Tibial artery (tissue), 4 donors: ENCODE data around the gene KIF16B.

Experiments
- DNase-seq, 2 donors: peaks; one replicate each; pipeline ENCODE4 v3.0.0-alpha.2; 2019
- H3K27ac ChIP-seq, 2 donors: fragments of 200-600 bp; sonication (generic) in 1 of 2; 1 replicate in 1 of 2; 2 replicates in 1 of 2; pipeline ENCODE4 v1.5.1; 2018 to 2019; ENCODE audit warnings: mild to moderate bottlenecking in 1 of 2
- H3K27me3 ChIP-seq, 2 donors: fragments of 200-600 bp; sonication (generic) in 1 of 2; one replicate each; pipeline versions ENCODE4 v1.5.1 to v1.6.0; 2016 to 2019
- H3K36me3 ChIP-seq, 3 donors: fragments of 200-600 bp; sonication (generic) in 2 of 3; one replicate each; pipeline ENCODE4 v1.5.1; 2016 to 2019; ENCODE audit warnings: mild to moderate bottlenecking in 2 of 3
- H3K4me1 ChIP-seq, 4 donors: fragments of 200-600 bp; sonication (generic) in 2 of 4; 1 replicate in 3 of 4; 2 replicates in 1 of 4; pipeline ENCODE4 v1.5.1; 2016 to 2019
- H3K4me3 ChIP-seq, 2 donors: fragments of 200-600 bp; sonication (generic) in 1 of 2; 1 replicate in 1 of 2; 2 replicates in 1 of 2; pipeline ENCODE4 v1.5.1; 2018 to 2019; ENCODE audit warnings: mild to moderate bottlenecking in 2 of 2
- H3K9me3 ChIP-seq, 3 donors: fragments of 200-600 bp; sonication (generic) in 1 of 3; one replicate each; pipeline ENCODE4 v1.5.1; 2016 to 2019
- CTCF ChIP-seq, 2 experiments: fragments of 200-600 bp in 1 of 2; fragments of 450-650 bp in 1 of 2; IDR thresholded peaks; one replicate each; pipeline ENCODE4 v1.5.1; 2017 to 2019; ENCODE audit warnings: antibody characterized with exemption in 2 of 2, mild to moderate bottlenecking in 1 of 2, moderate library complexity in 1 of 2
- intact Hi-C: fragments of 100-400 bp; cut with DNase I; formaldehyde crosslinking; loops from one replicate; pipeline ENCODE4 v1.15.0; 2023; ENCODE audit warnings: low total_unique reads

Gene KIF16B

GRCh38 chr20:16573001-16573965, at the start of gene KIF16B:
Gene KIF16B (minus strand): TSS chr20:16573448. CDS start chr20:16573275, 173 bp downstream.
- TF ChIP-seq CTCF (IDR thresholded peaks at IDR 0.05) = peak in 1 of 2 experiments; percentile 25
- Histone ChIP-seq H3K4me1 (peaks cover 0 to 33% (median 22%) of the 10 kb centered on the region in 4 donors), H3K36me3 (no peaks in the 10 kb centered on the region), H3K9me3 (no peaks in the 10 kb centered on the region), H3K27ac (peak within 1 kb of the TSS; percentile 89), H3K4me3 (peak within 1 kb of the TSS; percentile 91 to 98), H3K27me3 (no peaks in the 10 kb centered on the region)
- DNase-seq = peak; percentile 90 to 96
- intact Hi-C loops = no loop called here

- TF ChIP-seq CTCF (IDR thresholded peaks at IDR 0.05) = no peak
- intact Hi-C loops = no loop called here
Measured at GRCh38 chr20:16622501-16622900, 49.3 kb upstream of the KIF16B start.

GRCh38 chr20:16621435-16622141, 48.3 kb upstream of the KIF16B start:
- intact Hi-C loops = no loop called here
- DNase-seq = no peak
- Histone ChIP-seq H3K9me3 (no peaks in the 10 kb centered on the region), H3K27ac (no peak overlapping the region), H3K27me3 (no peaks in the 10 kb centered on the region), H3K4me1 (no peaks in the 10 kb centered on the region), H3K36me3 (no peaks in the 10 kb centered on the region), H3K4me3 (no peak overlapping the region)
- TF ChIP-seq CTCF (IDR thresholded peaks at IDR 0.05) = no peak

More at GRCh38 chr20:16622501-16622900, 49.3 kb upstream of the KIF16B start:
- no peak for DNase-seq
- Histone ChIP-seq H3K9me3 (no peaks in the 10 kb centered on the region), H3K4me1 (no peaks in the 10 kb centered on the region), H3K27ac (no peak overlapping the region), H3K4me3 (no peak overlapping the region), H3K27me3 (no peaks in the 10 kb centered on the region), H3K36me3 (no peaks in the 10 kb centered on the region)

GRCh38 chr20:16620961-16621360, 47.7 kb upstream of the KIF16B start:
- Histone ChIP-seq H3K27me3 (no peaks in the 10 kb centered on the region), H3K27ac (no peak overlapping the region), H3K4me1 (no peaks in the 10 kb centered on the region), H3K4me3 (no peak overlapping the region), H3K9me3 (no peaks in the 10 kb centered on the region), H3K36me3 (no peaks in the 10 kb centered on the region)
- TF ChIP-seq CTCF (IDR thresholded peaks at IDR 0.05) = no peak
- intact Hi-C loops = no loop called here
- DNase-seq = no peak

DNA sequence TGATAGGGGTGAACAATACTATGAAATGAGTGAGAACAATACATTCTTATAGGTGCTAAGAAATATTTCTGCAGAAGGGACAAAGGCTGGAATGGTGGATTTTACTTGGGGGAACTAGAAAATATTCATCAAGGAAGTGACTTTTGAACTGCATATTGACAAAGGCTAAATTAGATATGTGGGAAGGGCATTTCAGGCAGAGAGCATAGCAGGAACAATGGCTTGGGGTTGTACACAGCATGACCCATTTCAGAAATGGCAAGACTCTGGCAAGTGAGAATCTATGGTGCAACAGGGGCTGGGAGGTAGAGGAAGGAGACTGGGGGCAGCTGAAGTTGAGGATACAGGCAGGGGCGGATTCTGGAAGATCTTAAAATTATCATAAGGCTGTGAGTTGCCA, 46.7 kb upstream of the KIF16B start:
- intact Hi-C loops = no loop called here
- Histone ChIP-seq H3K36me3 (no peaks in the 10 kb centered on the region), H3K27me3 (no peaks in the 10 kb centered on the region), H3K9me3 (no peaks in the 10 kb centered on the region), H3K4me3 (no peak overlapping the region), H3K27ac (no peak overlapping the region), H3K4me1 (no peaks in the 10 kb centered on the region)
- TF ChIP-seq CTCF (IDR thresholded peaks at IDR 0.05) = no peak
- DNase-seq = no peak
